ENCODE measurements around the gene FNDC3B.

FNDC3B gene

GRCh38 chr3:172171396-172172075 is 132.2 kb downstream of the FNDC3B start:
- no peaks in the 10 kb centered on the region for H3K9me3 ChIP-seq (ENCODE audit: control insufficient read depth, low read length)
- peaks cover 59% of the 10 kb centered on the region for H3K4me1 ChIP-seq (ENCODE audit: control insufficient read depth, insufficient read depth, low read length, poor library complexity, severe bottlenecking)
- H3K27ac ChIP-seq (ENCODE audit: low read depth, low read length, severe bottlenecking), result peak overlapping the region; percentile 36
- H3K4me3 ChIP-seq (ENCODE audit: extremely low read depth, insufficient read depth, low read length, poor library complexity, severe bottlenecking), result no peak overlapping the region
- no CpG with 5 or more reads among the region's 2 CpGs for WGBS, 2 experiments (ENCODE audit: insufficient coverage in 2 of 2)
- H3K36me3 ChIP-seq (ENCODE audit: control insufficient read depth, insufficient read depth, low read length), result peaks cover 18% of the 10 kb centered on the region

GRCh38 chr3:172173316-172174254 is 134.2 kb downstream of the FNDC3B start:
- H3K4me3 ChIP-seq (ENCODE audit: extremely low read depth, insufficient read depth, low read length, poor library complexity, severe bottlenecking), result no peak overlapping the region
- H3K27ac ChIP-seq (ENCODE audit: low read depth, low read length, severe bottlenecking), result peak overlapping the region; percentile 81
- WGBS, 2 experiments (ENCODE audit: insufficient coverage in 2 of 2), result 76 to 82% methylated on average over 8 to 11 of the region's 13 CpGs
- H3K36me3 ChIP-seq (ENCODE audit: control insufficient read depth, insufficient read depth, low read length), result peaks cover 29% of the 10 kb centered on the region
- H3K9me3 ChIP-seq (ENCODE audit: control insufficient read depth, low read length), result no peaks in the 10 kb centered on the region
- H3K4me1 ChIP-seq (ENCODE audit: control insufficient read depth, insufficient read depth, low read length, poor library complexity, severe bottlenecking), result peaks cover 56% of the 10 kb centered on the region

GRCh38 chr3:172174513-172175253 is 135.3 kb downstream of the FNDC3B start:
- WGBS, 2 experiments (ENCODE audit: insufficient coverage in 2 of 2), result 20% methylated on average over 3 of the region's 7 CpGs
- no peak overlapping the region for H3K4me3 ChIP-seq (ENCODE audit: extremely low read depth, insufficient read depth, low read length, poor library complexity, severe bottlenecking)

GRCh38 chr3:172175254-172175599 is 135.8 kb downstream of the FNDC3B start:
- peaks cover 33% of the 10 kb centered on the region for H3K36me3 ChIP-seq (ENCODE audit: control insufficient read depth, insufficient read depth, low read length)
- H3K27ac ChIP-seq (ENCODE audit: low read depth, low read length, severe bottlenecking), result peak overlapping the region; percentile 81
- no CpG with 5 or more reads among the region's 3 CpGs for WGBS, 2 experiments (ENCODE audit: insufficient coverage in 2 of 2)
- no peak overlapping the region for H3K4me3 ChIP-seq (ENCODE audit: extremely low read depth, insufficient read depth, low read length, poor library complexity, severe bottlenecking)
- no peaks in the 10 kb centered on the region for H3K9me3 ChIP-seq (ENCODE audit: control insufficient read depth, low read length)
- peaks cover 51% of the 10 kb centered on the region for H3K4me1 ChIP-seq (ENCODE audit: control insufficient read depth, insufficient read depth, low read length, poor library complexity, severe bottlenecking)

More at GRCh38 chr3:172174513-172175253, 135.3 kb downstream of the FNDC3B start:
- peaks cover 52% of the 10 kb centered on the region for H3K4me1 ChIP-seq (ENCODE audit: control insufficient read depth, insufficient read depth, low read length, poor library complexity, severe bottlenecking)
- H3K9me3 ChIP-seq (ENCODE audit: control insufficient read depth, low read length), result no peaks in the 10 kb centered on the region
- H3K27ac ChIP-seq (ENCODE audit: low read depth, low read length, severe bottlenecking), result peak overlapping the region; percentile 81
- peaks cover 33% of the 10 kb centered on the region for H3K36me3 ChIP-seq (ENCODE audit: control insufficient read depth, insufficient read depth, low read length)

GRCh38 chr3:172176061-172176770 is 136.8 kb downstream of the FNDC3B start:
- peak overlapping the region; percentile 11 for H3K27ac ChIP-seq (ENCODE audit: low read depth, low read length, severe bottlenecking)
- peaks cover 33% of the 10 kb centered on the region for H3K36me3 ChIP-seq (ENCODE audit: control insufficient read depth, insufficient read depth, low read length)
- WGBS, 2 experiments (ENCODE audit: insufficient coverage in 2 of 2), result 80 to 83% methylated on average over 2 to 3 of the region's 3 CpGs
- no peak overlapping the region for H3K4me3 ChIP-seq (ENCODE audit: extremely low read depth, insufficient read depth, low read length, poor library complexity, severe bottlenecking)
- no peaks in the 10 kb centered on the region for H3K9me3 ChIP-seq (ENCODE audit: control insufficient read depth, low read length)
- H3K4me1 ChIP-seq (ENCODE audit: control insufficient read depth, insufficient read depth, low read length, poor library complexity, severe bottlenecking), result peaks cover 50% of the 10 kb centered on the region

- 87 to 100% methylated on average over 2 to 3 of the region's 3 CpGs for WGBS, 2 experiments (ENCODE audit: insufficient coverage in 2 of 2)
- Histone ChIP-seq H3K4me3 (ENCODE audit: extremely low read depth, insufficient read depth, low read length, poor library complexity, severe bottlenecking) (no peak overlapping the region), H3K4me1 (ENCODE audit: control insufficient read depth, insufficient read depth, low read length, poor library complexity, severe bottlenecking) (peaks cover 49% of the 10 kb centered on the region), H3K36me3 (ENCODE audit: control insufficient read depth, insufficient read depth, low read length) (peaks cover 26% of the 10 kb centered on the region), H3K27ac (ENCODE audit: low read depth, low read length, severe bottlenecking) (peak overlapping the region; percentile 11), H3K9me3 (ENCODE audit: control insufficient read depth, low read length) (no peaks in the 10 kb centered on the region)
These were observed 137.7 kb downstream of the FNDC3B start for GRCh38 chr3:172177046-172177445.

- Histone ChIP-seq H3K4me3 (ENCODE audit: extremely low read depth, insufficient read depth, low read length, poor library complexity, severe bottlenecking) (no peak overlapping the region), H3K36me3 (ENCODE audit: control insufficient read depth, insufficient read depth, low read length) (peaks cover 25% of the 10 kb centered on the region), H3K27ac (ENCODE audit: low read depth, low read length, severe bottlenecking) (no peak overlapping the region), H3K4me1 (ENCODE audit: control insufficient read depth, insufficient read depth, low read length, poor library complexity, severe bottlenecking) (peaks cover 56% of the 10 kb centered on the region), H3K9me3 (ENCODE audit: control insufficient read depth, low read length) (no peaks in the 10 kb centered on the region)
- WGBS, 2 experiments (ENCODE audit: insufficient coverage in 2 of 2), result 83 to 92% methylated on average over 2 of the region's 2 CpGs
These were observed 138.5 kb downstream of the FNDC3B start for GRCh38 chr3:172177803-172178316.

GRCh38 chr3:172179680-172180399 is 140.5 kb downstream of the FNDC3B start:
- peaks cover 37% of the 10 kb centered on the region for H3K36me3 ChIP-seq (ENCODE audit: control insufficient read depth, insufficient read depth, low read length)
- no peaks in the 10 kb centered on the region for H3K9me3 ChIP-seq (ENCODE audit: control insufficient read depth, low read length)
- 90 to 100% methylated on average over 2 to 3 of the region's 5 CpGs for WGBS, 2 experiments (ENCODE audit: insufficient coverage in 2 of 2)
- peaks cover 51% of the 10 kb centered on the region for H3K4me1 ChIP-seq (ENCODE audit: control insufficient read depth, insufficient read depth, low read length, poor library complexity, severe bottlenecking)
- H3K27ac ChIP-seq (ENCODE audit: low read depth, low read length, severe bottlenecking), result peak overlapping the region; percentile 43
- no peak overlapping the region for H3K4me3 ChIP-seq (ENCODE audit: extremely low read depth, insufficient read depth, low read length, poor library complexity, severe bottlenecking)

GRCh38 chr3:172180473-172180872 is 141.1 kb downstream of the FNDC3B start:
- Histone ChIP-seq H3K9me3 (ENCODE audit: control insufficient read depth, low read length) (no peaks in the 10 kb centered on the region), H3K4me3 (ENCODE audit: extremely low read depth, insufficient read depth, low read length, poor library complexity, severe bottlenecking) (no peak overlapping the region), H3K4me1 (ENCODE audit: control insufficient read depth, insufficient read depth, low read length, poor library complexity, severe bottlenecking) (peaks cover 45% of the 10 kb centered on the region), H3K27ac (ENCODE audit: low read depth, low read length, severe bottlenecking) (peak overlapping the region; percentile 19), H3K36me3 (ENCODE audit: control insufficient read depth, insufficient read depth, low read length) (peaks cover 39% of the 10 kb centered on the region)
- 97 to 100% methylated on average over 2 of the region's 2 CpGs for WGBS, 2 experiments (ENCODE audit: insufficient coverage in 2 of 2)
